Neural progenitor cell (in vitro differentiated cells): ENCODE data around the gene LGR5. TPM values are rescaled to one million over a fixed set of nuclear protein-coding genes. Genes with fewer than 3 reads are reported as not detected.

Experiments
- DNase-seq: peaks from one replicate; pipeline ENCODE4 v3.0.0-alpha.2; 2016; ENCODE audit warnings: low spot score
- H2AFZ ChIP-seq: fragments of 200-600 bp; sonication (generic); replicated peaks from 2 replicates; pipeline ENCODE4 v1.6.1; 2016; ENCODE audit warnings: antibody characterized with exemption
- H3F3A ChIP-seq: fragments of 200-600 bp; sonication (generic); 2 replicates; pipeline ENCODE4 v1.6.1; 2016; ENCODE audit warnings: antibody characterized with exemption, low read depth
- H3K27ac ChIP-seq: fragments of 200-600 bp; sonication (generic); 2 replicates; pipeline ENCODE4 v1.5.1; 2016; ENCODE audit warnings: mild to moderate bottlenecking
- H3K27me3 ChIP-seq: fragments of 200-600 bp; sonication (generic); 2 replicates; pipeline ENCODE4 v1.6.1; 2016; ENCODE audit warnings: mild to moderate bottlenecking, moderate library complexity
- H3K36me3 ChIP-seq: fragments of 200-600 bp; sonication (generic); 2 replicates; pipeline ENCODE4 v1.5.1; 2016
- H3K4me1 ChIP-seq: fragments of 200-600 bp; sonication (generic); 2 replicates; pipeline ENCODE4 v1.6.1; 2016; ENCODE audit warnings: mixed run types
- H3K4me2 ChIP-seq: fragments of 200-600 bp; sonication (generic); 2 replicates; pipeline ENCODE4 v1.6.1; 2016
- H3K4me3 ChIP-seq: fragments of 200-600 bp; sonication (generic); 2 replicates; pipeline ENCODE4 v1.5.1; 2016
- H3K79me2 ChIP-seq: fragments of 200-600 bp; sonication (generic); 2 replicates; pipeline ENCODE4 v1.6.1; 2016; ENCODE audit warnings: low read depth
- H3K9ac ChIP-seq: fragments of 200-600 bp; sonication (generic); 2 replicates; pipeline ENCODE4 v1.6.1; 2016
- H3K9me3 ChIP-seq: fragments of 200-600 bp; sonication (generic); 2 replicates; pipeline ENCODE4 v1.5.1; 2016; ENCODE audit warnings: low read depth
- H4K20me1 ChIP-seq: fragments of 200-600 bp; sonication (generic); 2 replicates; pipeline ENCODE4 v1.6.1; 2016; ENCODE audit warnings: low read depth
- H3K27ac Mint-ChIP-seq: 3 replicates; pipeline ENCODE4 v1.8.0; 2021; ENCODE audit warnings: mixed read lengths
- H3K27me3 Mint-ChIP-seq: 2 replicates; pipeline ENCODE4 v1.8.0; 2022; ENCODE audit warnings: low read depth, mild to moderate bottlenecking, inconsistent platforms, moderate library complexity, mixed read lengths; ENCODE audit not compliant: insufficient read depth
- H3K36me3 Mint-ChIP-seq: 3 replicates; pipeline ENCODE4 v1.8.0; 2021; ENCODE audit warnings: mixed read lengths
- H3K4me1 Mint-ChIP-seq: 3 replicates; pipeline ENCODE4 v1.8.0; 2021; ENCODE audit warnings: mixed read lengths
- H3K4me3 Mint-ChIP-seq: 3 replicates; pipeline ENCODE4 v1.8.0; 2021; ENCODE audit warnings: mild to moderate bottlenecking, moderate library complexity, mixed read lengths
- H3K9me3 Mint-ChIP-seq: 3 replicates; pipeline ENCODE4 v1.8.0; 2020; ENCODE audit warnings: mixed read lengths
- CTCF ChIP-seq: fragments of 200-600 bp; sonication (generic); IDR thresholded peaks from 2 replicates; pipeline ENCODE4 v1.5.1; 2017; ENCODE audit warnings: antibody characterized with exemption, mild to moderate bottlenecking
- EZH2 ChIP-seq: fragments of 200-600 bp; sonication (generic); IDR thresholded peaks from 2 replicates; pipeline ENCODE4 v1.6.1; 2017; ENCODE audit warnings: antibody characterized with exemption, mild to moderate bottlenecking, moderate library complexity
- EZH2phosphoT487 ChIP-seq: fragments of 200-600 bp; sonication (generic); IDR thresholded peaks from 2 replicates; pipeline ENCODE4 v1.6.1; 2017; ENCODE audit warnings: antibody characterized with exemption
- total RNA-seq: library from RNA; depleted of rRNA; stranded (reverse); fragments of >200 nt; gene quantifications from 2 replicates; pipeline ENCODE4 v1.2.3, GENCODE V29; 2015; ENCODE audit warnings: low replicate concordance

LGR5 gene
- total RNA-seq, 1 donor from 2014 or later: 1.4 TPM

DNA sequence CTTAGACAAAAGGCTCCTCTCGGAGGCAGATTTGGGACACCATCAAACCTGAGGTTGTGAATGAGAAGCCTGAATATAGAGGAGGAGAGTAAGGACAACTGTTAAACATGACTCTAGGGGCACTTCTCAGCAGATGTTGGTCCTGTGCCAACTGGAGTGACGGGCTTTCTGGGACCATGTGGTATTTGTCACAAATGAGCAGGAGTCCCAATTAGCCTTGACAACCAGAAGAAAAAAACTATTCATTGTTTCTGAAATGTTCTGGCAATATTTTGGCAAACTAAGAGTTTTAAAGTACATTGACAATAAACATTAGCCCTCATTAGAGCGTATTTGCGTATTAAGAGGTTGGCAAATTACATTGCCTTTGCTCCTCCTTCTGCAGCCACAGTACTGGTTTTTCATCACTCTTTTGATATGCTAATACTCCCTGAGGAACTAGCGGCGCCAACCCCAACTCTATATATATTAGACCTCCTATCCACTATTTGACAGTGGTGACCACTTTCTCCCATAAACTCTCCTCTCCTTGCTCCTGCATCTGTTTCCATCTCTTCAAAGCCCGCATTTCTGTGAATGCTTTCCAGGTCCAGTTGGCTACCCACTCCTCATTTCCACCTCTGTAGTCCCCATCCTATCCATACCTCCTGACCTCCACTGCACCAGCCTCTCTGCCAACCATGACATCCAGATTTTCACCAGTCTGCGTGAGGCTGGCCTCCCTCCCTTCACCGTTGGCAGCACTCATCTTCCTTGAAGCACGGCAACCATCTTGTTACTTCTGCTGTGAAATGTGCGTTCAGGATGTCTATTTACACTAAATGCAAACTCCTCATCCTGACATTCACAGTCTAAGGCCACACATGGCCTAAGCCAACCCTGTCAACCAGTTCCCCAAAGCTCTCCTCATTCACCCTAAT, 123.3 kb downstream of the LGR5 start:
- H3K9ac ChIP-seq: no peak overlapping the region
- H3K27me3 Mint-ChIP-seq: no peaks in the 10 kb centered on the region
- H3K36me3 ChIP-seq: no peaks in the 10 kb centered on the region
- H4K20me1 ChIP-seq: no peaks in the 10 kb centered on the region
- no peaks in the 10 kb centered on the region for H3K9me3 Mint-ChIP-seq
- no peak for TF ChIP-seq CTCF
- no peak for TF ChIP-seq EZH2phosphoT487
- TF ChIP-seq EZH2: no peak
- H3K4me3 ChIP-seq: no peak overlapping the region
- peaks cover 11% of the 10 kb centered on the region for H3K4me1 Mint-ChIP-seq
- H3F3A ChIP-seq: no peaks in the 10 kb centered on the region
- H3K27me3 ChIP-seq: no peaks in the 10 kb centered on the region
- H3K4me2 ChIP-seq: no peak overlapping the region
- no peak overlapping the region for H3K27ac ChIP-seq
- H3K27ac Mint-ChIP-seq: no peak overlapping the region
- peaks cover 15% of the 10 kb centered on the region for H3K36me3 Mint-ChIP-seq
- peaks cover 8% of the 10 kb centered on the region for H3K4me1 ChIP-seq
- no peaks in the 10 kb centered on the region for H3K79me2 ChIP-seq
- H2AFZ ChIP-seq: no peak overlapping the region
- no peaks in the 10 kb centered on the region for H3K9me3 ChIP-seq
- no peak overlapping the region for H3K4me3 Mint-ChIP-seq
- DNase-seq: no peak

GRCh38 chr12:71565535-71565934, 125.9 kb downstream of the LGR5 start:
- Histone ChIP-seq H3K4me3 (no peak overlapping the region), H3K4me1 (peaks cover 8% of the 10 kb centered on the region), H4K20me1 (no peaks in the 10 kb centered on the region), H3K27me3 (no peaks in the 10 kb centered on the region), H3K9ac (no peak overlapping the region), H3K27ac (no peak overlapping the region), H3K4me2 (no peak overlapping the region), H3F3A (no peaks in the 10 kb centered on the region), H3K79me2 (no peaks in the 10 kb centered on the region), H3K36me3 (no peaks in the 10 kb centered on the region), H2AFZ (no peak overlapping the region), H3K9me3 (no peaks in the 10 kb centered on the region)
- TF ChIP-seq CTCF: no peak
- TF ChIP-seq EZH2phosphoT487: no peak
- no peak for TF ChIP-seq EZH2
- peaks cover 18% of the 10 kb centered on the region for H3K36me3 Mint-ChIP-seq
- peaks cover 11% of the 10 kb centered on the region for H3K4me1 Mint-ChIP-seq
- H3K27me3 Mint-ChIP-seq: no peaks in the 10 kb centered on the region
- DNase-seq: no peak
- H3K27ac Mint-ChIP-seq: no peak overlapping the region
- H3K4me3 Mint-ChIP-seq: no peak overlapping the region
- H3K9me3 Mint-ChIP-seq: no peaks in the 10 kb centered on the region

DNA sequence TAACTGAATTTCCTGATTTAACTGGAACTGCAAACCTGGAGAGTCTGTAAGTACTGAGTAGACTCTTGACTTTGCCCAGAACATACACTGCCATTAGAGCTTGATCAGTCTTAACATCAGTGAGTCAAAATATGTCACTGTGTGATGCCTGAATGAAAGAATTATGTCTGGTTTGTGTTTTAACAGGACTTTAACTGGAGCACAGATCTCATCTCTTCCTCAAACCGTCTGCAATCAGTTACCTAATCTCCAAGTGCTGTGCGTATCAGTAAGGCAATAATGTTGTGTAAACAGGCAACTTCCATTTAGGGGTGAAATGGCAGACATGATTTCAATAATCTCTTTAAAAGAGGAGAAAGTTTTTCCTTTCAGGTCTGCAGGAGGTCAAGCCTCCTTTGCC, 127.1 kb downstream of the LGR5 start:
- no peaks in the 10 kb centered on the region for H3K9me3 Mint-ChIP-seq
- Histone ChIP-seq H3K4me3 (no peak overlapping the region), H3K36me3 (no peaks in the 10 kb centered on the region), H3F3A (no peaks in the 10 kb centered on the region), H3K9ac (no peak overlapping the region), H2AFZ (no peak overlapping the region), H3K27me3 (no peaks in the 10 kb centered on the region), H3K9me3 (no peaks in the 10 kb centered on the region), H3K4me1 (peaks cover 8% of the 10 kb centered on the region), H4K20me1 (no peaks in the 10 kb centered on the region), H3K79me2 (no peaks in the 10 kb centered on the region), H3K27ac (no peak overlapping the region), H3K4me2 (no peak overlapping the region)
- H3K27ac Mint-ChIP-seq: no peak overlapping the region
- no peak overlapping the region for H3K4me3 Mint-ChIP-seq
- peaks cover 18% of the 10 kb centered on the region for H3K36me3 Mint-ChIP-seq
- H3K27me3 Mint-ChIP-seq: no peaks in the 10 kb centered on the region
- DNase-seq: no peak
- H3K4me1 Mint-ChIP-seq: peaks cover 11% of the 10 kb centered on the region
- TF ChIP-seq CTCF: no peak
- no peak for TF ChIP-seq EZH2
- TF ChIP-seq EZH2phosphoT487: no peak
